HTERT RPE-1 (cell line): ENCODE data around the gene NBL1.

ENCODE experiments used
- in situ Hi-C: fragments of 300-500 bp; cut with MboI; formaldehyde crosslinking; loops from 4 replicates; pipeline ENCODE4 v1.14.3; 2020; ENCODE audit warnings: low sequenced_read_pairs

The NBL1 gene, protein sequence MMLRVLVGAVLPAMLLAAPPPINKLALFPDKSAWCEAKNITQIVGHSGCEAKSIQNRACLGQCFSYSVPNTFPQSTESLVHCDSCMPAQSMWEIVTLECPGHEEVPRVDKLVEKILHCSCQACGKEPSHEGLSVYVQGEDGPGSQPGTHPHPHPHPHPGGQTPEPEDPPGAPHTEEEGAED

DNA sequence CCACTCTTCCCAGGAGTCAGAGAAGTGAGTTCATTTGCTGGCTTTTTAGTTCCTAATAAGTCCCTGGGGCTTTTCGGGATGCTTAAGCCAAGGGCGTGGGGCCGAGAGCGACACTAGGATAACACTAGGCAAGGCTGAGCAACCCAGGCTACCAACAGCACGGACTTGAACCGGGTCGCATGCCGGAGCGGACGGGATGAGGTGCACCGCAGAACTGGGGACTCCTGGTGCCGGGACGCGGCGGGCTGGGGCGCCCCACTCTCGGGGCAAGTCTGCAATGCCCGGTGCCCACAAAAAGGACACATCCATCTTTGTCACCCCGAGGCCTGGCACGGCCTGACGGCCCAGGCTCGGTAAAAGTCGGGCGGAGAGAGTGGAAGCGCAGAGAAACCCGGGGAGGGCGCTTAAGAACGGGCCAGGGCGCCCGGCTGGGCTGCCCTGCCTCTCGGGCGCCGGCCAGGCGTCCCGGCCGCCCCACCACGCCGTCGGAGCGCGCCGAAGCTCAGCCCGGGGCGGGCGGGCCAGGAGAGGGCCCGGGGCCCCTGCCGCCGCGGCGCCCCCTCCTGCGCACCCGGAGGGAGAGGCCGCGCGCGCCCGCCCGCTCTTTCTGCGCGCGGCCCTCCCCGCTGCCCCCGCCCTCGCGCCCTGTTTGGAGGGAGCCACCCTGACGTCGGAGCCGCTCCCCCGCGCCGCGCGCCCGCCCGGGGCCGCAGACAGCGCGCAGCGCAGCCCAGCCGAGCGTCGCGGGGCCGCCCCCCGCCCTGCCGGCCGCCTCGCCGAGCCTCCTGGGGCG is at the start of gene NBL1:
Gene NBL1 (plus strand): TSS at position 710 of the 793 bp plus-strand sequence. CDS start 10,720 bp downstream, outside the sequence.
- in situ Hi-C loops: no loop called here

DNA sequence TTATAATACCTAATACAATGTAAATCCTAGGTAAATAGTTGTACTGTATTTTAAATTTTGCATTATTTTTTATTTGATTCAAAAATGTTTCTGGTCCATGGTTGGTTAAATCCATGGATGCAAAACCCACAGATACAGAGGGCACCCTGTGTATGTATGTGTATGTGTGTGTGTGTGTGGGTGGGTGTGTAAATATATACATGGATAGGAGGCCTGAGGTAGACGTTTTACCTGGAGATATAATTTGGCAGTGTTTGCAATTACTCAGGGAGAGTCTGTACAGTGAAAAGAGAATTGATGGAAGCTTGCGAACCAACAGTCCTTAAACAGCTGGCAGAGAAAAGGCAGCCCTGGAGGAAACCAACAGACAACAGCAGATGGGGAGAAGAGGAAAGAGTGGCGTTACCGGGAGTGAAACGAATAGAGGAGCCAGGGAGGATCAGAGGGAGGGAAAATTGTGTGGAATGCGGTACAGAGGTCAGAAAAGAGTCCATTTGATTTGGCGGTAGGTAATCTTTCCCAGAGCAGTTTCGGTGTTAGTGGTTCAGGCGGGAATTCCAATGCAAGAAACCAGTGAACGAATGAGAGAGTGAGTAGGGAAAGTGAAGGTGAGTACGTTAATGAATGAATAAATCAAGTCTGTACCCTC is 47.9 kb upstream of the NBL1 start:
- in situ Hi-C loops: no loop called here

DNA sequence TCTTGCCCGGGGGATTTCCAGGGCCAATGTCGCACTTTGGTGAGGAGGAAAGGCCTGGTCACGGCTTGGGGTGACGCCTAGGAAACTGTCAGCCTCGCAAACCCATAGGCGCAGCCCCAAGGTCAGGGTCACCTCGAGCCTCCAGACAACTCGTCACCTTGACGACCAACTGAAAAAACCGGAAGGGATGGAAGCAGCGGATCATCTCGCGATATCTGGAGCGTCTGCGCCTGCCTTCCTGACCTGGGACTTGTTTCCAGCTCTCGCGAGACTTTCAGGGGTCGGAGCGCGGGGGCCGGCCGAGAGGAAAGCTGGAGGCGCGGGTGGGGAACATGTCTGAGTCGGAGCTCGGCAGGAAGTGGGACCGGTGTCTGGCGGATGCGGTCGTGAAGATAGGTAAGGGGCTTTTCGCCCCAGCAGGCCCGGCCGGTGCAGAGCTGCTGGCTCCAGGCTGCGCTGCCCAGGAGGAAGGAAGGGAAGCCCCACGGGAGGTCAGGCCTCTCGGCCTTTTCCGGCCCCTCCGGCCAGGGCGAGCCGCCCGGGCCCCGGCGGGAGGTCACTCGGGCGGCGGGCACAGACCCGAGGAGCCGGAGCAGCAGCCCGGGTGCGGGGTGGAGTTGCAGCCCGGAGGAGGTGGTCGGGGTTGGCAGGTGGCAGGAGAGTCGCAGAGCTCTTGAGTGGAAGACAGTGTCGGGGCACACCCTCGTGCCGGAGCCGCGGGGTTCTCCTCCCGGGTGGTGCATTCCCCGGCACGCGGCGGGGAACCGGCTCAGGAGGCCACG is 47.2 kb upstream of the NBL1 start:
- in situ Hi-C loops: no loop called here

DNA sequence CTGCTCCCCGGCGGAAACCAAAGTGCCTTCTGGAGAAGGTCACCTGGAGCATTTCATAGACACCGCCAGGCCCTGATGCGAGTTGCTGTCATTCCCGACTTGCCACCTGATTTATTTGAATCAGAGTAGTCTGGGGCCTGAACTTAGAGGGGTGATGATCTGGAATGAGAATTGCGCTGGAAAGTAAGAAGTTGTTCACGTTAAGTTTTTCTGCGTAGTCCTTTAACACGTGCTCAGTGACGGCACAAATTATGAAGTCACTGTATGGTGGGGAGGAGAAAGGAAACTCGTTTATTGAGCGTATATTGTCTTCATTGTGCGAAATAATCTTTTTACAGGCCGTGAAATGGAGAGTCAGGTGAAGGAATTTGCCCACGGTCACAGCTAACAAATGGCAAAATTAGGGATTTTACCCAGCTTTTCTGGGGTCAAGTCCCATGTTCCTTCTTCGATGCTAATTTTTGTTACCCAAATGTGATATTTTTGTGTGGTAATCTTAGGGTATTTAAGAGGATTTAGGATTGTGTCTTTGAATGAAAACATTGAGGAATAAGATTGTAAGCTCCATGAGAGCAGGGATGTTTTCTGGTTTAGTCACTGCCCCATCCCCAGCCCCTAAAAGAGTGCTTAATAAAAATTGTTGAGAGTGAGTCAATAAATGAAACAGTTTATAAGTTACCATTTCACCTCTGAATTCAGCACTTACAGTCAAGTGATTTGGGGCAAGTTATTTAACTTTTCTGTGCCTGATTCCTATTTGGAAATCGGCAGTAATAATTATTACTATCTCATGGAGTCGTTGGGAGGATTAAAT is 46.4 kb upstream of the NBL1 start:
- in situ Hi-C loops: no loop called here

DNA sequence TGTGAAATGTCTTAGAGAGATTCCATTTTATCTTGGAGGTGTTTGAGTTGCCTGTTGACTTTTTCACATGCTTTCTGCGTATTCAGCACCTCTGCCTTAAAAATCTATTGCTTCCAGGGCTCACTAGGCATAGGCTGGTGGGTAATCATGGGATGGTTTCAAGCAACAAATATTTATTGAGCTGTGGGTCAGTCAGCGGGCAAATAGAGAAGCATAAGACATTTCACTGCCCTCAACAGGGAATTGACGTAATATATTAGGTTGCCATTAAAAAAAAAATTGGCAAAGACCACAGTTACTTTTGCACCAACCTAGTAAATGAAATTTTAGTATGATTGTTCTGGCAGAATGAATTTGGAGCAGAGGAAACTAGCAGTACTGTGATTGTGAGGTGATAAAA is 44.3 kb upstream of the NBL1 start:
- in situ Hi-C loops: no loop called here

DNA sequence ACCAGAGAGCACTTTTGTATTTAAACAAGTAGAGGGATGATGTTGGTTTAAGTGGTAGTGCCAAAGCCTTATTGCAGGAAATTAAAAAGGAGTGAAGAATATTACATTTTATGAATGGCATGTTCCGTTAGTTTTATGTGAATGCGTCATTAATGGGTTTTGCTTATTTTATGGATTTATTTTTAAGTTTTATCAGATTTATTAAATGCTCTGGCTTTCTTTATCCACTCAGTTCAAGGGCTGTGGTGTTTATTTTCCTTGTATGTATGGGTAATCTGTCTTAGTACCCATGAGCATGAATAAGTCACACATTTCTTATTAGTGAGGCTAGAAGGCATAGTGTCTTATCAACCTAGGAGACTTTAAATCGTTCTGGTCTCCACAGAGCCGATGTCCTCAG is 41.6 kb upstream of the NBL1 start:
- in situ Hi-C loops: no loop called here

DNA sequence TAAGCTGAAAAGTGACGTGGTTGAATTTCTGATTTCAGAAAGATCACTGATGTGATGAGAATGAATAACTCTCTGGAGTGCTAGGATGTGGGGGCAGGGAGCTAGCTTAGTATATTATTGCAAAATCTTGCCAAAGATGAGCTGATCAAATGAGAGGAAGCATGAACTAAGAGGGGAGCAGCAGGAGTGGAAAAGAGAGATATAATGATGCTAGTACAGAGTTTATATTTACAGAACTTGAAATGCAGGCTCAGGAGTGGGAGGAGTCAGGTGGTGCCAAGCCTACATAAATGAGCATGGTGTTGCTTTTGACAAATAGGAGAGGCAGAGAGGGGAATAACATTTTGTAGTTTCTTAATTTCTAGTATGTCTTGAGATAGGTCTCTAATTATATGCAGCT is 38.1 kb upstream of the NBL1 start:
- in situ Hi-C loops: no loop called here

DNA sequence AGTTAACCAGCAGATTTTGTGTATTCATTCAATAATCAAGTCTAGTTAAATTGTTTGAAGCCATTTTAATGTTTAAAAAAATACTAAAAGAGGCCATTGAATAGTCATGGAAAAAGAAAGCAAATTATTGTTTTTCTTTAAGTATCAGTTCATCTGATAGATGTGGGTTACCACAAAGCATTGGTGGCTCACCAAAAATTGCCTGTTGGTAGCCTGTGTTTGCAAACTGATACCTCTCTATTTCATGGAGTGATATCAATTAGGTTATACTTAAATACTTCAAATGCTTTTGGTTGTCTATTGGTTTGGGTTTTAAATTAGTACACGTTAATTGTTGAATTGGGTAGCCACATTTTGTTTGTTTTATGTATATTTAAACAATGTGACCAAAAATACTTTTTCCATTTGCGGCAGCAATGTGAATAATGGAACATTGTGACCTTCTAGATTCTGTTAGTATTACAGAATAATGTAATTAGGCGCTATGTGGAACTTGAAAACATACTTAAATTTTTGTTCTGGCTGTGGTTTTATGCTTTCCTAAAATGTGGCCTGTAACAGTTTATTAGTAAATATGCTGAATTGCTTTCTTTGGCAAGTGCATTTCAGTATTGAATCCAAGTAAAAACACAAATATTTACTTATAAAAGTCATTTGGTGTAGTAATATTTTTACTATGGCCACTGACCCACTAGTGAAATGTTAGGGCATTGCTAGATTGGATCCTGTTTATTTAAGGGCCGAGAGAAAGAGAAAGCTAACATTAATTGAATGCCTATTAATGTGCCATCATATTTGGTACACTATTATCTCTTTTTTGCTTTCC is 37.1 kb upstream of the NBL1 start:
- in situ Hi-C loops: no loop called here

DNA sequence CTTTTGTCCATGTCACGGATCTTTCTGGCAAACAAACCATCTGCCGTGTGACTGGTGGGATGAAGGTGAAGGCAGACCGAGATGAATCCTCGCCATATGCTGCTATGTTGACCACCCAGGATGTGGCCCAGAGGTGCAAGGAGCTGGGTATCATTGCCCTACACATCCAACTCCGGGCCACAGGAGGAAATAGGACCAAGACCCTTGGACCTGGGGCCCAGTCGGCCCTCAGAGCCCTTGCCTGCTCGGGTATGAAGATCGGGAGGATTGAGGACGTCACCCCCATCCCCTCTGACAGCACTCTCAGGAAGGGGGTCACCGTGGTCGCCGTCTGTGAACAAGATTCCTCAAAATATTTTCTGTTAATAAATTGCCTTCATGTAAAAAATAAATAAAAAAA is 35.9 kb upstream of the NBL1 start:
- in situ Hi-C loops: no loop called here

DNA sequence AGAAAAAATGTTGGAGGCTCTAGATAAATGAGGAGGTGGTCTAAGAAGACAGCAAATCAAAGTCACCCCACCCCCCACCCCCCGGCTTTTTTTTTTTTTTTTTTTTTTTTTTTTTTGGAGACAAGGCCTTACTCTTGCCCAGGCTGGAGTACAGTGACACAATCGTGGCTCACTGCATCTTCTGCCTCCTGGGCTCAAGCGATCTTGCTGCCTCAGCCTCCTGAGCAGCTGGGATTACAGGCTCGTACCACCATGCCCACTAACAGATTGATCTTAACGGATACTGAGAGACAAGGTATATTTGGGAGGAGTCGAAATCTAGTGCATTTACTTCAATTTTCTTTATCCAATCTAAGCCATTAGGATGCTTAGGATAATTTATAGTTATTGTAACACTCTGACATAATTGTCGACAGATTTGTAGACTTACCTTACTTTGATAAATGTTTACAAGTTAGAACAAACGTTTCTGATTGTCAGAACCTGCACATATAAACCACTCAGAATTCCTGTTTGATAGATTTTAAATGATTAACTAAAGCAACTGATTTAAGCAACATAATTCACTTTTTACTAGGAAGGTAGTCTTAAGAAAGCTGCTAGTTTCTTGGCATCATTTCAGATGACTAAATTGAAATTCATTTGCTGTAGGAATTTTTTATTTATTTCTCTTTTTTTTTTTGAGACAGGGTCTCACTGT is 33.7 kb upstream of the NBL1 start:
- in situ Hi-C loops: no loop called here

DNA sequence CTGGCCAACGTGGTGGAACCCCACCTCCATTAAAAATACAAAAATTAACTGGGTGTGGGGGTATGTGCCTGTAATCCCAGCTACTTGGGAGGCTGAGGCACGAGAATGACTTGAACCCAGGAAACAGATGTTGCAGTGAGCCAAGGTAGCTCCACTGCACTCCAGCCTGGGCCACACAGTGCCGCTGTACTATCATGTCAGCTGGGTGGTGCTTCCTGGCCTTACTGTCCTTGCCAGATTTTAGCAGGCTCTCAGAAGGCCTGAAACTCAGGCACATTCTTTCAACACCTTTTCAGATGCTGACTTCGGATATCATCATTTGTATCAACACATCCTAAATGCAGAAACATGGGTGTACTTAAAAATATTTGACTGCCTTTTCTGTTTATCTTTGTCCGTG is 31.6 kb upstream of the NBL1 start:
- in situ Hi-C loops: no loop called here

DNA sequence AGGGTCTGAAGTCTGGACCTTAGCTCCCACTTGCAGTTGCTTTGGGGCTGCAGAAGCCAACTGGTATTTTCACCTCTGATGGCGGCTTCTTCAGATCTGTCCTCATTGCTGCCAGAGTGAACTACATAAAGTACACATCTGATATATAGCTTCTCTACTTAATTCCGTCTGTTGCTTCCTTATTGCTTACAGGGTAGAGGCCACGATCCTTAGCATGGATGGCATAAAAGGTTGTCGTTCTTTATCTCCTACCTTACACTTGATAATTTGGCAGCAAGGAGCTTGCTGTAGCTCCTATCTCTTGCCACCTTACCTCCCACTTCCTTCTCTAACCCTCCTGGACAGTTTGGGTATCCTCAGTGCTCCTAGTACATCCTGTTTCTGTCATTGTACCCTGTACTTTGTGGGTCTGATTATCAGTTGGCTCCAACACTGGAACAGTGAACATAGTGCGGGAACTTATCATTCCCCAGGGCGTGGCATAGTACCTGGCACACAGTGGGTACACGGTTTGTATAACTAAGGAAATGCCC is 30.9 kb upstream of the NBL1 start:
- in situ Hi-C loops: no loop called here

DNA sequence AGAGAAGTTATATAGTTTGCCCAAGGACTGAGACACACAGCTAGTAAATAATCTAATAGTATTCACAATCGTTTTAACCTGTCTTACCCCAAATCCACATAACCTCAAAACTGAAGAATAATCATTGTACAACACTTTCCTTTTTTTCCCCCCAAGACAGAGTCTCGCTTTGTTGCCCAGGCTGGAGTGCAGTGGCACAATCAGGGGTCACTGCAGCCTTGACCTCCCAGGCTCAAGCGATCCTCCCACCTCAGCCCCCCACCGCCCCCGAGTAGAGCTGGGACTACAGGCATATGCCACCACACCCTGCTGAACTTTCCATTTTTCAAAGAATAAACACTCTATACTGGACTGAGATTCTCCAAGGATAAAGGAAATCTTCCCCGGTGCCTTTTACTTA is 28.7 kb upstream of the NBL1 start:
- in situ Hi-C loops: no loop called here

DNA sequence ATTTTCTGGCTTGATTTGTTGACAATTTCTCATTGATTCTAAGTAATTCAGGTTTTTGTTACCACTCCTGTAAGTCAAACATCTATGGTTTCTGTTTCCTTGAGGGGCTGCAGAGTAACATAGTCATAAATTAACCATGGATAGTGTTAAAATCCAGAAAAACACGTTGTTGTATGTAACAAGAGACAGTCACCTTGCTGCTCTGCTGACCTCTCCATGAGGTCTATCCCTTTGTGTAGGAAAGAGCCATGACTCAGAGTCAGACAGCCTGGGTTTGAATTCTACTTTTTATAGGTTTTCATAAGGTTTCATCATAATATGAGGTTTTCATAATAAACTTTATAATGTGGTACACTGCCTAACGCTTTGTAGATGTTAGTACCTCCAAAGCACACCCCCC is 27.6 kb upstream of the NBL1 start:
- in situ Hi-C loops: no loop called here

DNA sequence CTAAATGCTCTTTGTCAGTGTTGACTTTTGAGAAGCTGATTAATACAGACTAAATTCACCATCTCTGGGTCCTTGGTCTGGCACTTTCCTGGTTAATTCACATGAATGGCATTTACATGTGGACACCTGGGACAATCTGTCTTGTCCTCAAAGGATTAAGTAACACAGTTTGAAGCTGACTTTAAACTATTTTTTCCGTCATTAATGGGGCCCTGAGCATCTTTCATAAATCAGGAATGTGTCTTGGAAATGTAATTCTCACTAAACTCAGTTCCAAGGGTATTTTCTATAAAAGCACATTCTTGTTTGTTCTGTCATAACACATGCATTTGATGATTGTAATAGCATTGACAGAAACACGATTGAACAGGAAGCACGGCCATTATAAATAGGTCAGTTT is 26.7 kb upstream of the NBL1 start:
- in situ Hi-C loops: no loop called here

DNA sequence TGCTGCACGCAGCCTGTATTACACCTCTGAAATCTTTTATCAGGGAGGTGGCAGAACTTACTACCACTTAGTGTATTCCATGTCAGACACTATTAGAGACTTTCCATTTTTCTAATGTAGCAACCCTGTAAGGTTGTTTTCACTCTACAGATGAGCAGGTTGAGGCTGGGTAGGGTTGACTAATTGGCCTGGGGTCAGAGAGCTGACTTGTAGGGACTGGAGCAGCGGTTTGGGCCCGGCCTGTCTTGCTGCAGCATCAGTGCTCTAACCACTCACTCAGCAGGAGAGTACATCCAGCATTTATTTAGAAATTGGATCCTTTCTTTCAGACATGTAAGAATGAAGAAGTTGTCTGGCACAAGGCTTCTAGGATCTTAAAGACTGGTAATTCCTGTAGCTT is 25.7 kb upstream of the NBL1 start:
- in situ Hi-C loops: no loop called here

DNA sequence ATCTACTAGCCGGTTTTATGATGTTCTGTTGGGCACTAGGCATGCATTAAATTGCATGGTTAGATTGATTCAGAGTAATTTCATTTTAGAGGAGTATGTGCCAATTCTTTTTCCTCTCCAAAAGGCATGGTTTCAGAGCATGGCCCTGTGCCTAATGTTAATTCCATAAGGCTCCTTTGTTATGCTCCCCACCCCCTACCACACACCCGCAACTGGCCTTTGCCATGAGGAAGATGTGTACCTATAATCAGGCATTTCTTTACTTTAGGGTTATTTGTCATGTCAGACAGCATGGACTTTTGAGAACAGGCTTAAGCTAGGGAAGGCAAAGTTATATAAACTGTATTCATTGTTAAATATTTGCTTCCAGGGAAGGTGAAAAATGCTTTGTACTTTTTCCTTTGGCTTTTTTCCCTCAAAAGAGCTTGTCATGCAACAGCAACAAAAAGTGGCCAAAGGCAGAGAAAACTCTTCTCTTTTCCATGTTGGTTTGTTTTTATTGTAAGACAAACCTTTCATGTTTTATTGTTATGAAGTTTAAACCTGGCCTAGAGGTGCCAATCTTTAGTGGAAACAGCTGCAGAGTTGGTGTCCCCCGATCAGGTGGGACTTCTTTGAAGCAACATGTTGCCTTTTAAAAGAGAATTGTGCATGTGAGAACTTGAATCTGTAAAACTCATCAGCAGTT is 24.3 kb upstream of the NBL1 start:
- in situ Hi-C loops: no loop called here

DNA sequence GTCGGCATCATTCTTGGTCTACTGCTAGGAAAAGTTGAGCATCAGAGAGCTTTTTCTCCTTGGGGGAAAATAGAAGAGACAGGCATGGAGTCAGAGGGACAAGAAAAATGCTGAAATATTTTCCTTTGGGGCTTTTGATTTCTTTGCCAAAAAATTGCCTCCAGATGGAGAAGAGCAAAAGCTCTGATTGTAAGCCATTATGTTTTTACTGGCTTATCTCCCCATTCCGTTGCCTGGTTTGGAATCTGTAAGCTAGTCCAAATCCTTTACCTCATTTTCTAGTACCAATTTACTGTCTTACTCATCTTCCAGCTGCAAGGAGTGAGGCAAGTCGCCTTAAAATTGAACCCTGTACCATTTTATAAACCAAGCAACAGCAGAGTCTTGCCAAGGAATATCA is 23.3 kb upstream of the NBL1 start:
- in situ Hi-C loops: no loop called here
